GOT3 (cell line): ENCODE results near the gene EDNRB.
"Not testable (repeated sequence)": the region's sequence is repeated elsewhere in the genome, so short reads cannot be mapped to it uniquely, and the experiment has no call there.

Source experiments
- DNase-seq: peaks from one replicate; lab custom pipeline; 2025; ENCODE audit warnings: mixed read lengths; lab: John Stamatoyannopoulos, UW

Gene EDNRB

GRCh38 chr13:77896977-77897376 is 21.7 kb downstream of the EDNRB start:
- no peak for DNase-seq

- no peak for DNase-seq
These were observed 22.1 kb downstream of the EDNRB start for GRCh38 chr13:77896536-77896935.

GRCh38 chr13:77894743-77895142 is 23.9 kb downstream of the EDNRB start:
- no peak for DNase-seq

GRCh38 chr13:77893066-77893465 is 25.6 kb downstream of the EDNRB start:
- DNase-seq, result no peak

- DNase-seq, result no peak
These were observed 26.1 kb downstream of the EDNRB start for GRCh38 chr13:77892491-77892890.

- DNase-seq, result no peak
These were observed 27.1 kb downstream of the EDNRB start for GRCh38 chr13:77891486-77891885.

- no peak for DNase-seq
These were observed 27.6 kb downstream of the EDNRB start for GRCh38 chr13:77891041-77891440.

- DNase-seq, result no peak
These were observed 35.3 kb downstream of the EDNRB start for GRCh38 chr13:77883328-77883727.

GRCh38 chr13:77878190-77878589 is 40.4 kb downstream of the EDNRB start:
- DNase-seq, result no peak

GRCh38 chr13:77876176-77876575 is 42.5 kb downstream of the EDNRB start:
- no peak for DNase-seq

GRCh38 chr13:77874406-77874805 is 44.2 kb downstream of the EDNRB start:
- no peak for DNase-seq

- DNase-seq, result no peak
These were observed 45.6 kb downstream of the EDNRB start for GRCh38 chr13:77872995-77873394.

GRCh38 chr13:77871596-77871995 is 47.0 kb downstream of the EDNRB start:
- DNase-seq, result no peak

- DNase-seq, result no peak
These were observed 49.9 kb downstream of the EDNRB start for GRCh38 chr13:77868717-77869116.

- no peak for DNase-seq
These were observed 51.7 kb downstream of the EDNRB start for GRCh38 chr13:77866971-77867370.

- DNase-seq, result no peak
These were observed 53.0 kb downstream of the EDNRB start for GRCh38 chr13:77865622-77866021.

- no peak for DNase-seq
These were observed 55.5 kb downstream of the EDNRB start for GRCh38 chr13:77863144-77863543.

GRCh38 chr13:77861741-77862140 is 56.9 kb downstream of the EDNRB start:
- DNase-seq, result no peak

GRCh38 chr13:77860507-77860981 is 58.1 kb downstream of the EDNRB start:
- no peak for DNase-seq

GRCh38 chr13:77859450-77859849 is 59.2 kb downstream of the EDNRB start:
- DNase-seq, result no peak

- DNase-seq, result no peak
These were observed 61.0 kb downstream of the EDNRB start for GRCh38 chr13:77857531-77858209.

- no peak for DNase-seq
These were observed 64.9 kb downstream of the EDNRB start for GRCh38 chr13:77853703-77854102.

- not testable (repeated sequence) for DNase-seq
These were observed 70.6 kb downstream of the EDNRB start for GRCh38 chr13:77848050-77848449.

GRCh38 chr13:77846173-77846572 is 72.5 kb downstream of the EDNRB start:
- no peak for DNase-seq
